NT2/D1 (cell line): ENCODE results near the gene CNN1.

ENCODE experiments used
- DNase-seq: peaks from one replicate; pipeline ENCODE4 v3.0.0-alpha.2; 2011; ENCODE audit warnings: low read depth, low spot score
- H3K27me3 ChIP-seq: 2 replicates; pipeline ENCODE4 v1.6.0; 2011; ENCODE audit warnings: mild to moderate bottlenecking; ENCODE audit not compliant: insufficient read length, insufficient read depth
- H3K36me3 ChIP-seq: 2 replicates; pipeline ENCODE4 v1.6.1; 2011; ENCODE audit warnings: mild to moderate bottlenecking, low read length, mixed read lengths; ENCODE audit not compliant: insufficient read depth, insufficient read length
- H3K4me1 ChIP-seq: 2 replicates; pipeline ENCODE4 v1.5.1; 2011; ENCODE audit not compliant: insufficient read depth, insufficient read length
- H3K4me3 ChIP-seq: 2 replicates; pipeline ENCODE4 v1.5.1; 2011; ENCODE audit warnings: low read depth; ENCODE audit not compliant: insufficient read length
- H3K9ac ChIP-seq: 2 replicates; pipeline ENCODE4 v1.6.0; 2011; ENCODE audit warnings: low read depth; ENCODE audit not compliant: insufficient read length
- H3K9me3 ChIP-seq: 2 replicates; pipeline ENCODE4 v1.5.1; 2011; ENCODE audit warnings: mild to moderate bottlenecking, low read length; ENCODE audit not compliant: insufficient read depth
- SUZ12 ChIP-seq: IDR thresholded peaks from 2 replicates; pipeline ENCODE4 v1.6.1; 2011; ENCODE audit not compliant: insufficient read length, insufficient read depth; ENCODE audit errors: extremely low read depth
- YY1 ChIP-seq: IDR thresholded peaks from 2 replicates; pipeline ENCODE4 v1.6.1; 2011; ENCODE audit not compliant: insufficient read length, insufficient read depth
- ZNF274 ChIP-seq: IDR thresholded peaks from 2 replicates; pipeline ENCODE4 v1.6.1; 2011; ENCODE audit warnings: mild to moderate bottlenecking, low read depth, low read length

The CNN1 gene

DNA sequence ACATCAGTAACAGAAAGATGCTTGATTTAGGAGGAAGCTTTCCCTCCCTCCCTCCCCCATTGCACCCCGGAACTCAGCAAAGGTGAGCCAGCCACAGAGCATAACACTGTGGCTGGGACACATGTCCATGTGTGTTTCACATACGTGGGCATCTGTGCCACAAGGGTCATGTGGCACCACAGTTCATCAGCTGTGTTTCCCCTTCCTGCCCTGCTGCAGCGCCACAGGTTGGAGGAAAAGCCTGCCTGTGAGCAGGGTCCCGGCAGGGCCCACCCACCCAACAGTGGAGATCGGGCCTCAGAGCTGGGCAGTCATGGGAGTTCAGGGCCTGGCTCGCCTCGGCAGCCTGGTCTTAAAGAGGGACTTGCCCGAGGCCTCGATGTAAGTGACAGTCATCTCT is 36.0 kb downstream of the CNN1 start:
- Histone ChIP-seq H3K9me3 (no peaks in the 10 kb centered on the region), H3K36me3 (no peaks in the 10 kb centered on the region), H3K27me3 (no peaks in the 10 kb centered on the region), H3K4me1 (peaks cover 9% of the 10 kb centered on the region), H3K4me3 (no peak overlapping the region), H3K9ac (no peak overlapping the region)
- no peak for TF ChIP-seq SUZ12
- no peak for DNase-seq

DNA sequence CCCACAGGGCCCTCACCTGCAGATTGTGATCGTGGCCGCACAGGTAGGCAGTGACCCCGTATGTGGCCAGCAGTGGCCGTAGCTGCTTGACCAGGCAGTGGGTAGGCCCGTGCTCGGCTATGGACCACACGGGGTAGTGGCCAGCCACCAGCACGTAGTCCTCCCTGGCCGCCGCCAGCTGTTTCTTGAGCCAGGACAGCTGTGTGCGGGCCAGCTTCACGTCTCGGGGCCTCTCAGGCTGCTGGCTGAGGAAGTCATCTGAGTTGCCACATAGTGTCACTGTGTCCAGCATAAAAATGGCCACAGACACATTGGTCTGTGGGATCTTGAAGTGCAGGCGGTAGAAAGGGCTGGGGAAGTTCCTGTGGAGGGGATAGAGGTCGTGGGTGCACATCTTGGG is 37.6 kb downstream of the CNN1 start:
- TF ChIP-seq ZNF274, result no peak
- no peak for TF ChIP-seq SUZ12
- no peak for TF ChIP-seq YY1
- Histone ChIP-seq H3K9ac (no peak overlapping the region), H3K27me3 (no peaks in the 10 kb centered on the region), H3K4me3 (no peak overlapping the region), H3K9me3 (no peaks in the 10 kb centered on the region), H3K4me1 (peaks cover 9% of the 10 kb centered on the region), H3K36me3 (no peaks in the 10 kb centered on the region)
- no peak for DNase-seq

DNA sequence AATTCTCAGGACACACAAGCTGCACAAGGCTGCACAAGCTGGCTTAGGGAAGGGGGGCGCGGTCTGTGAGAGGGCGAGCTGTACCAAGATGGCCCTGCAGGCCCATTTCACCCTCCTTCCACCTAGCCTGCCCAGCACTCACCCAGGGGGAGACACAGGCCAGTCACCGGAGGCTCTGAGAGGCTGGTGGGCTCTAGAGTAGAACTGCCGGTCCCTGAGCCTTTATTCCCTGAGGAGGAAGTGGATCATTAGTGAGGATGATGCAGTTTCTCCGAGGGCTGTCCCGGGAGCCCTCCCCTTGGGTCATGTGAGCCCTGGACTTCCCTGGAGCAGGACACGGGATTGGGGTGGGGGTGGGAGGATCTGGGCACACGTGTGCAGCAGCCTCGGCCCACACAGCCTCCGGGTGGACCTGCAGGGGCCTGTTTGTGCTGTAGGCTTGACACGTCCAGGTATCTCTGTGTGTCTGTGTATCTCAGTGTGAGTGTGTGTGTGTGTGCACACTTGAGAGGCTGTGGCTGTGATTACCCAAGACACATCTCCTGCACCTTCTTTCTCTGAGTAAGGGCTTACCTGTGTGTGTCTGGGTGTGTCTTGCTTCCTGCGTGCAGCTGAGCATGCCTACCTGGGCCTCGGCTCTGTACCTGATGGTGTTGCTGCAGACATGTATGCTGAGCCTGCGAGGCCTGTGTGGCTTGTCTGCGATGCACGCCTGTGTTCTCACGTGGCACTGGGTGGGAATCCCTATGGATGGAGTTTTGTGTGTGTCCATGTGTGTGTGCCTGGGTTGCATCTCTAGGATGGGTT is 39.0 kb downstream of the CNN1 start, which contains the start of gene ACP5:
Gene ACP5, minus strand, starts transcription at position 195 of the 807 bp plus-strand sequence. CDS start 328 bp downstream, outside the sequence.
- H3K4me1 ChIP-seq, result peaks cover 9% of the 10 kb centered on the region
- no peak within 1 kb of the TSS for H3K4me3 ChIP-seq

GRCh38 chr19:11578258-11579142 is 39.8 kb downstream of the CNN1 start:
- Histone ChIP-seq H3K4me1 (peaks cover 9% of the 10 kb centered on the region), H3K9me3 (no peaks in the 10 kb centered on the region), H3K4me3 (no peak overlapping the region), H3K36me3 (no peaks in the 10 kb centered on the region), H3K27me3 (no peaks in the 10 kb centered on the region), H3K9ac (no peak overlapping the region)
- TF ChIP-seq ZNF274 (no peak), SUZ12 (no peak)
- DNase-seq, result no peak

More for the DNA sequence above, 39.0 kb downstream of the CNN1 start, which contains the start of gene ACP5:
- H3K27me3 ChIP-seq, result no peaks in the 10 kb centered on the region
- TF ChIP-seq SUZ12, result no peak
- no peak for TF ChIP-seq YY1
- no peak for TF ChIP-seq ZNF274
- H3K9ac ChIP-seq, result no peak within 1 kb of the TSS
- H3K9me3 ChIP-seq, result no peaks in the 10 kb centered on the region
- DNase-seq, result no peak
- no peaks in the 10 kb centered on the region for H3K36me3 ChIP-seq

DNA sequence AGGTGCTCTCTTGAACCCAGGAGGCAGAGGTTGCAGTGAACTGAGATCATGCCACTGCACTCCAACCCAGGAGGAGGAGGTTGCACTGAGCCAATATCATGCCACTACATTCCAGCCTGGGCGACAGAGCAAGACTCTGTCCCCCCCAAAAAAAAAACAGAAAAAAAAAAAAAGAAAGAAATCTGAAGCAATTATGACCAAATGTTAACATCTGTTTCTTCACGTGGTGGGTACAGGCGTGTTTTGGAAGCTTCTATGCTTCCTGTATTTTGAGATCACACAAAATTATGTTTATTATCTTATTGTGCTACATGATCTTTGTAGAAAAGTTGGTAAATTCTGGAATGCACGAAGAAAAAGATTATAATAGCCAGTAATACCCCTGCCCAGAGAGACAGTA is 41.5 kb downstream of the CNN1 start:
- no peaks in the 10 kb centered on the region for H3K9me3 ChIP-seq
- H3K9ac ChIP-seq, result no peak overlapping the region
- TF ChIP-seq SUZ12, result no peak
- TF ChIP-seq YY1, result no peak
- TF ChIP-seq ZNF274, result no peak
- H3K4me3 ChIP-seq, result no peak overlapping the region
- H3K4me1 ChIP-seq, result peaks cover 9% of the 10 kb centered on the region
- no peak for DNase-seq
- no peaks in the 10 kb centered on the region for H3K27me3 ChIP-seq
- H3K36me3 ChIP-seq, result no peaks in the 10 kb centered on the region

DNA sequence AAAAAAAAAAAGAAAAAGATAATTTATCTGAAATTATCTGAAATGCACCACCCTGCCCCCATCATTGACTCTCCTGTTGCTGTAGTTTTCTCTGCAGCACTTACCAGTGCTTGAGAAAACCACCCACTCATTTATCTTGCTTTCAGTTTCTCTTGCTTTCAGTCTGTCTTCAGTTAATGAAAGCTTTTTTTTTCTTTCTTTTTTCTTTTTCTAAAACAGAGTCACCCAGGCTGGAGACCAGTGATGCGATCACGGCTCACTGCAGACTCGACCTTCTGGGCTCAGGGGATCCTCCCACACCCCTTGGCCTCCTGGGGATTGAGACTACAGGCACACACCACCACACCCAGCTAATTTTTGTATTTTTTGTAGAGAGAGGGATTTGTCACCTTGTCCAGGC is 43.1 kb downstream of the CNN1 start:
- Histone ChIP-seq H3K9ac (no peak overlapping the region), H3K36me3 (no peaks in the 10 kb centered on the region), H3K4me3 (no peak overlapping the region), H3K27me3 (no peaks in the 10 kb centered on the region), H3K4me1 (peaks cover 9% of the 10 kb centered on the region), H3K9me3 (no peaks in the 10 kb centered on the region)
- no peak for DNase-seq
- TF ChIP-seq ZNF274, result no peak
- no peak for TF ChIP-seq SUZ12
- no peak for TF ChIP-seq YY1

DNA sequence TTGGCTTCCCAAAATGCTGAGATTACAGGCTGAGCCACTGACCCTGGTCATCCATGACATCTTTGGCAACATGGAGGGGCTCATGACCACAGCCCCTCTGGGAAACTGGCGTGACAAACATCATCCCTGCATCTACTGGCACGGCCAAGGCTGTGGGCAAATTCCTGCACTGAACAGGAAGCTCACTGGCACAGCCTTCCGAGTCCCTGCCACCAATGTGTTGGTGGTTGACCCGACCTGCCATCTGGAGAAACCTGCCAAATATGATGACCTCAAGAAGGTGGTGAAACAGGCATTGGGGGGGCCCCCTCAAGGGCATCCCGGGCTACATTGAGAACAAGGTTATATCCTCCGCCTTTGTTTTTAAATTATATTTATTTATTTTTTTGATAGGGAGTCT is 47.7 kb downstream of the CNN1 start:
- H3K9me3 ChIP-seq, result no peaks in the 10 kb centered on the region
- no peak overlapping the region for H3K4me3 ChIP-seq
- no peak for TF ChIP-seq YY1
- TF ChIP-seq ZNF274, result no peak
- no peak for TF ChIP-seq SUZ12
- H3K4me1 ChIP-seq, result no peaks in the 10 kb centered on the region
- DNase-seq, result no peak
- no peaks in the 10 kb centered on the region for H3K36me3 ChIP-seq
- H3K27me3 ChIP-seq, result no peaks in the 10 kb centered on the region
- H3K9ac ChIP-seq, result no peak overlapping the region
